ENCODE measurements around the gene TACR2. TPM values are rescaled to one million over a fixed set of nuclear protein-coding genes. Genes with fewer than 3 reads are reported as not detected.

Gene TACR2
- total RNA-seq, 1 experiment from 2014 or later = 0.26 TPM

DNA sequence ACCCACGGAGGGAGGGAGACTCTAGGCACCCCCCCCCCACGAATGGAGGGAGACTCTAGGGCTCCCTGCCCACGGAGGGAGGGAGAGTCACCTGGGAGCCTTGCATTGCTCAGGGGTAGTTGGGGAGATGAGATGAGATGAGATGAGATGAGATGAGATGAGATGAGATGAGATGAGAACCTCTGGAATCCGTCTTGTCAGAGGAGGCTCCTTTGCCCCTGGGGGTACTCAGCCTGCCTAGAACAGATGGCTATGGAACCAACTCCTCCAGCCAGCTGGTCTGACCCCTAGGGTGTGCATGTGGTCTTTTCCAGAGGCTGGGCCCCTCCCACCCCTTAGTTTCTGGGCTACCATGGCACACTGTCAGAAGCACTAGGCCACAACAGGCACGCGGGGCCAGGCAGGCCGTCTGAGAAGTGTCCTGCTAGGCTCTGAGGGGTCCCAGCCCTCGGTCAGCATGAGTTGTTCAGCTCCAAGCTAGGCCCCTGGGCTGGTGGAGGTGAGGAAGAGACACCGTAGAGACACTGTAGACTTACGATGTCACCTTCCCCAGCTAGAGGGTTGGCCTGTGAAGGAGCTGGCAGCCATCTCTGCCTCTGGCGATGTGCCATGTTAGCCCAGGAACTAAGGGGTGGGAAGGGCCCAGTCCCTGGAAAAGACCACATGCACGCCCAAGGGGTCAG is 43.3 kb upstream of the TACR2 start:
- Mint-ChIP-seq H3K27me3 (ENCODE audit: unreplicated experiment) (no peaks in the 10 kb centered on the region), H3K4me3 (ENCODE audit: low read depth, unreplicated experiment) (peak overlapping the region; percentile 52), H3K36me3 (ENCODE audit: insufficient read depth, unreplicated experiment) (peaks cover 38% of the 10 kb centered on the region), H3K4me1 (ENCODE audit: low read depth, unreplicated experiment) (peaks cover 85% of the 10 kb centered on the region), H3K27ac (ENCODE audit: unreplicated experiment) (peak overlapping the region; percentile 96), H3K9me3 (ENCODE audit: low read depth, unreplicated experiment) (no peaks in the 10 kb centered on the region)
- intact Hi-C loops (cut with micrococcal nuclease; ENCODE audit: unreplicated experiment) = loop anchor here (2.0 kb wide), 1 partner anchor 35 kb away; no protein-coding TSS in a partner anchor
- CTCF ChIA-PET = interaction anchor here (1.0 to 1.1 kb wide), 3 partner anchors 9 to 16 kb away, joined by 3 read pairs; partner anchors contain the start of gene TSPAN15
- no TSS peak for BruUV-seq (replicated peaks)
- no peak for DNase-seq
- TF ChIP-seq, protein P1, sequence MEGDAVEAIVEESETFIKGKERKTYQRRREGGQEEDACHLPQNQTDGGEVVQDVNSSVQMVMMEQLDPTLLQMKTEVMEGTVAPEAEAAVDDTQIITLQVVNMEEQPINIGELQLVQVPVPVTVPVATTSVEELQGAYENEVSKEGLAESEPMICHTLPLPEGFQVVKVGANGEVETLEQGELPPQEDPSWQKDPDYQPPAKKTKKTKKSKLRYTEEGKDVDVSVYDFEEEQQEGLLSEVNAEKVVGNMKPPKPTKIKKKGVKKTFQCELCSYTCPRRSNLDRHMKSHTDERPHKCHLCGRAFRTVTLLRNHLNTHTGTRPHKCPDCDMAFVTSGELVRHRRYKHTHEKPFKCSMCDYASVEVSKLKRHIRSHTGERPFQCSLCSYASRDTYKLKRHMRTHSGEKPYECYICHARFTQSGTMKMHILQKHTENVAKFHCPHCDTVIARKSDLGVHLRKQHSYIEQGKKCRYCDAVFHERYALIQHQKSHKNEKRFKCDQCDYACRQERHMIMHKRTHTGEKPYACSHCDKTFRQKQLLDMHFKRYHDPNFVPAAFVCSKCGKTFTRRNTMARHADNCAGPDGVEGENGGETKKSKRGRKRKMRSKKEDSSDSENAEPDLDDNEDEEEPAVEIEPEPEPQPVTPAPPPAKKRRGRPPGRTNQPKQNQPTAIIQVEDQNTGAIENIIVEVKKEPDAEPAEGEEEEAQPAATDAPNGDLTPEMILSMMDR (IDR thresholded peaks at IDR 0.05; ENCODE audit: unreplicated experiment) = no peak

DNA sequence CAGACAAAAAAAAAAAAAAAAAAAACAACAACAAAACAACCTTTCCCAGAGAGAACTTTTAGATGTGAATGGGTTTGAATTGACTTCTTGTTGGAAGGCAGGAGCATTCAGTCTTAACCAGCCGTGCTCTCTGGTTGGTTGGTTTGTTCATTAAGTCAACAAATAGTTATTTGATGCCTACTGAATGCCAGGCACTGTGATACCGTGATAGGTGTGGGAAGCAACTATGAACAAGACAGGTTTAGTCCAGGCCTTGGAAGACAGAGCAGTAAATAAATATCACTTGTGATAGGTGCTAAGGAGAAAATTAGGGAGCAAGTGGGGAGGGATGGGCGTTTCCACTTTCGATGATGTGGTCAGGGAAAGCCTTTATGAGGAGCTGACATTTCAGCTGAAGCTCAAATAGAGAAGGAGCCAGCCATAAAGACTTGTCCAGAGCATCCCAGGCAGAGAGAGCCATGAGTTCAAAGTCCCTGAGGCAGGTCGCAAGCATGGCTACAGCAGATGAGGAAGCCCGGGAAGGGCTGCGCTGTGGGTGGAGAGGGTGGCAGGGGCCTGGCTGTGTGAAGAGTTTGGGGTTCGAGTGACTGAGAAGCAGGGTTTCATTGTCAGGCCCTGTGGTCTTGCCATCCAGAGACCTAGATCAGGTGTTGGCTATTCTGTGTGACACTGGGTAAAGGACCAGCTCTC is 42.5 kb upstream of the TACR2 start:
- Mint-ChIP-seq H3K4me3 (ENCODE audit: low read depth, unreplicated experiment) (peak overlapping the region; percentile 52), H3K27ac (ENCODE audit: unreplicated experiment) (peak overlapping the region; percentile 96), H3K36me3 (ENCODE audit: insufficient read depth, unreplicated experiment) (peaks cover 38% of the 10 kb centered on the region), H3K27me3 (ENCODE audit: unreplicated experiment) (no peaks in the 10 kb centered on the region), H3K9me3 (ENCODE audit: low read depth, unreplicated experiment) (no peaks in the 10 kb centered on the region), H3K4me1 (ENCODE audit: low read depth, unreplicated experiment) (peaks cover 79% of the 10 kb centered on the region)
- TF ChIP-seq, protein P1 (IDR thresholded peaks at IDR 0.05; ENCODE audit: unreplicated experiment) = no peak
- CTCF ChIA-PET = interaction anchor here (0.7 to 1.0 kb wide), 3 partner anchors 8 to 454 kb away, joined by 3 read pairs; partner anchors contain the start of gene TSPAN15
- DNase-seq = no peak
- no TSS peak for BruUV-seq (replicated peaks)
- intact Hi-C loops (cut with micrococcal nuclease; ENCODE audit: unreplicated experiment) = loop anchor here (2.0 kb wide), 1 partner anchor 34 kb away; no protein-coding TSS in a partner anchor

DNA sequence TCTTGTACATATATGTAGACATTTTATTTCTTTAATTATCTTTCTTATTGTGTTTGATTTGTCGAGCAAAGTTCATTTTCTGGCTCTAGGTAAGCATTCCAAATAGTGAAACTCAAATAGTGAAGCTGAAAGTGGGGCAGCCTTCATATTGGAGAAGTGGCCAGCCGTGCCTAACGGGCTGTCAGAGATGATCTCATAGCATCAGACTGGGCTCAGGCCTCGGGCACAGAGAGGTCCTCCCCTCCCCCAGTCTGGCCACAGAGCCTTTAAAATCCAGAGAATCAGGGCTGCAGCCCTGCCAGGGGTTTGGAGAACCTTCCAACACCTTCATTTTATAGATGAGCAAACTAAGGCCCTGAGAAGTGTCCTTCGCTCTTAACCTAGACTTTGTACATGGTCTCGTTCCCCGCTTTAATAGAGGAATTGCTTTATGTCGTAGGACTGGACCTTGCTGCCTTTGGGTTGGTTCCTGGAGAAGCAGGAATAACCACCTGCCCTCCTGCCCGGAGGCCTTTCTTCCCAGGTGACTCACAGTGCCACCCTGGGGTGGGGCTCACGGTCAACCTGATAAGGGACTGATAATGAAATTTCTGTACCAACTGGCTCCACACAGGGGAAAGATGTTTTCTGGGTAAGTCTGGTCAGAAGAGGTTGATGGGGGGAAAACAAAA is 41.8 kb upstream of the TACR2 start:
- TSS peak; percentile 94 for BruUV-seq (replicated peaks)
- CTCF ChIA-PET = interaction anchor here (0.7 to 1.8 kb wide), 5 partner anchors 8 to 454 kb away, joined by 3 to 5 read pairs (median 3); partner anchors contain the start of gene TSPAN15

More for the DNA sequence above, 41.8 kb upstream of the TACR2 start:
- H3K9me3 Mint-ChIP-seq (ENCODE audit: low read depth, unreplicated experiment) = no peaks in the 10 kb centered on the region
- TF ChIP-seq, protein P1 (IDR thresholded peaks at IDR 0.05; ENCODE audit: unreplicated experiment) = no peak
- no peaks in the 10 kb centered on the region for H3K27me3 Mint-ChIP-seq (ENCODE audit: unreplicated experiment)
- H3K4me1 Mint-ChIP-seq (ENCODE audit: low read depth, unreplicated experiment) = peaks cover 78% of the 10 kb centered on the region
- intact Hi-C loops (cut with micrococcal nuclease; ENCODE audit: unreplicated experiment) = loop anchor here (2.0 kb wide), 1 partner anchor 34 kb away; no protein-coding TSS in a partner anchor
- peak overlapping the region; percentile 52 for H3K4me3 Mint-ChIP-seq (ENCODE audit: low read depth, unreplicated experiment)
- H3K27ac Mint-ChIP-seq (ENCODE audit: unreplicated experiment) = peak overlapping the region; percentile 96
- peaks cover 39% of the 10 kb centered on the region for H3K36me3 Mint-ChIP-seq (ENCODE audit: insufficient read depth, unreplicated experiment)
- peak; percentile 92 for DNase-seq

Measured in Calu3 (cell line).